Upper lobe of right lung (tissue), 1 donor: ENCODE measurements around the gene IL1B. TPM values are rescaled to one million over a fixed set of nuclear protein-coding genes. Genes with fewer than 3 reads are reported as not detected.

Experiments
- ATAC-seq: fragments of 200-7000 bp; cut with Tn5 transposase; one replicate; pipeline ENCODE4 v1.9.1; 2020; ENCODE audit warnings: mild to moderate bottlenecking, moderate library complexity
- DNase-seq: peaks from one replicate; pipeline ENCODE4 v3.0.0-alpha.2; 2020
- H3K27ac ChIP-seq: fragments of 200-600 bp; one replicate; pipeline ENCODE4 v1.8.0; 2022
- H3K27me3 ChIP-seq: fragments of 200-600 bp; one replicate; pipeline ENCODE4 v1.8.0; 2022; ENCODE audit warnings: mild to moderate bottlenecking
- H3K36me3 ChIP-seq: fragments of 200-600 bp; one replicate; pipeline ENCODE4 v1.8.0; 2022
- H3K4me1 ChIP-seq: fragments of 200-600 bp; one replicate; pipeline ENCODE4 v1.8.0; 2022
- H3K4me3 ChIP-seq: fragments of 200-600 bp; one replicate; pipeline ENCODE4 v1.8.0; 2022; ENCODE audit warnings: mild to moderate bottlenecking
- H3K9me3 ChIP-seq: fragments of 200-600 bp; one replicate; pipeline ENCODE4 v1.8.0; 2022
- CTCF ChIP-seq: fragments of 200-600 bp; IDR thresholded peaks from one replicate; pipeline ENCODE4 v1.8.0; 2022; ENCODE audit warnings: antibody characterized with exemption
- intact Hi-C: fragments of 100-400 bp; cut with DNase I; formaldehyde crosslinking; loops from one replicate; pipeline ENCODE4 v1.11.0; 2022
- total RNA-seq: library from RNA; stranded (reverse); fragmentation: NEBNext Ultra II Directional; extraction: Animal tissue kit (Norgen Biotek cat#: 25700); gene quantifications from one replicate; pipeline ENCODE4 v1.2.1, GENCODE V29; 2021
- donor health status: DM: no; HTN: yes; CAD: no; lungs with severe emphysema.

IL1B gene
- total RNA-seq, 1 donor from 2014 or later: 11.5 TPM

- no peak for TF ChIP-seq CTCF
- Histone ChIP-seq H3K4me1 (no peaks in the 10 kb centered on the region), H3K9me3 (no peaks in the 10 kb centered on the region), H3K4me3 (no peak overlapping the region), H3K27me3 (no peaks in the 10 kb centered on the region), H3K27ac (no peak overlapping the region), H3K36me3 (no peaks in the 10 kb centered on the region)
- intact Hi-C loops: no loop called here
- ATAC-seq: no peak
- no peak for DNase-seq
Measured at GRCh38 chr2:112827009-112827408, 9.6 kb downstream of the IL1B start.

- Histone ChIP-seq H3K4me3 (no peak overlapping the region), H3K27me3 (no peaks in the 10 kb centered on the region), H3K4me1 (no peaks in the 10 kb centered on the region), H3K9me3 (no peaks in the 10 kb centered on the region), H3K27ac (no peak overlapping the region), H3K36me3 (no peaks in the 10 kb centered on the region)
- DNase-seq (no peak), ATAC-seq (no peak)
- intact Hi-C loops: no loop called here
- no peak for TF ChIP-seq CTCF
Measured at GRCh38 chr2:112825706-112826105, 10.9 kb downstream of the IL1B start.

- no peaks in the 10 kb centered on the region for H3K4me1 ChIP-seq
- H3K9me3 ChIP-seq: no peaks in the 10 kb centered on the region
- H3K36me3 ChIP-seq: no peaks in the 10 kb centered on the region
- no peaks in the 10 kb centered on the region for H3K27me3 ChIP-seq
- no peak overlapping the region for H3K4me3 ChIP-seq
- no peak for ATAC-seq
- intact Hi-C loops: no loop called here
- no peak for DNase-seq
- H3K27ac ChIP-seq: no peak overlapping the region
- no peak for TF ChIP-seq CTCF
Measured at GRCh38 chr2:112824694-112825085, 11.9 kb downstream of the IL1B start.

- Histone ChIP-seq H3K4me3 (no peak overlapping the region), H3K36me3 (no peaks in the 10 kb centered on the region), H3K4me1 (no peaks in the 10 kb centered on the region), H3K27me3 (no peaks in the 10 kb centered on the region), H3K9me3 (no peaks in the 10 kb centered on the region), H3K27ac (no peak overlapping the region)
- no peak for DNase-seq
- intact Hi-C loops: no loop called here
- TF ChIP-seq CTCF: no peak
- peak; percentile 42 for ATAC-seq
Measured at GRCh38 chr2:112821682-112822081, 14.9 kb downstream of the IL1B start.

- Histone ChIP-seq H3K27me3 (no peaks in the 10 kb centered on the region), H3K9me3 (no peaks in the 10 kb centered on the region), H3K4me1 (no peaks in the 10 kb centered on the region), H3K4me3 (no peak overlapping the region), H3K36me3 (no peaks in the 10 kb centered on the region), H3K27ac (no peak overlapping the region)
- intact Hi-C loops: no loop called here
- no peak for TF ChIP-seq CTCF
- ATAC-seq (no peak), DNase-seq (no peak)
Measured at GRCh38 chr2:112821142-112821541, 15.4 kb downstream of the IL1B start.

- no peaks in the 10 kb centered on the region for H3K9me3 ChIP-seq
- no peak for TF ChIP-seq CTCF
- H3K27me3 ChIP-seq: no peaks in the 10 kb centered on the region
- H3K4me3 ChIP-seq: no peak overlapping the region
- intact Hi-C loops: no loop called here
- DNase-seq (no peak), ATAC-seq (no peak)
- no peaks in the 10 kb centered on the region for H3K36me3 ChIP-seq
- no peaks in the 10 kb centered on the region for H3K4me1 ChIP-seq
- no peak overlapping the region for H3K27ac ChIP-seq
Measured at GRCh38 chr2:112820343-112820742, 16.2 kb downstream of the IL1B start.
